Right atrium auricular region (tissue), 2 donors: ENCODE results near the gene ZNF778. TPM values are rescaled to one million over a fixed set of nuclear protein-coding genes. Genes with fewer than 3 reads are reported as not detected.
"Not testable (repeated sequence)": the region's sequence is repeated elsewhere in the genome, so short reads cannot be mapped to it uniquely, and the experiment has no call there.

Experiments used
- DNase-seq: peaks from one replicate; pipeline ENCODE4 v3.0.0-alpha.2; 2019; ENCODE audit warnings: low spot score
- H3K27ac ChIP-seq, 2 donors: fragments of 200-600 bp; sonication (generic); 1 replicate in 1 of 2; 2 replicates in 1 of 2; pipeline ENCODE4 v1.5.1; 2016 to 2019
- H3K27me3 ChIP-seq, 2 donors: fragments of 200-600 bp; sonication (generic); one replicate each; pipeline versions ENCODE4 v1.5.1 to v1.6.0; 2017 to 2019
- H3K36me3 ChIP-seq: fragments of 200-600 bp; sonication (generic); one replicate; pipeline ENCODE4 v1.5.1; 2016
- H3K4me1 ChIP-seq, 2 donors: fragments of 200-600 bp; sonication (generic); one replicate each; pipeline versions ENCODE4 v1.5.1 to v1.6.0; 2017 to 2019
- H3K4me3 ChIP-seq, 2 donors: fragments of 200-600 bp; sonication (generic); 1 replicate in 1 of 2; 2 replicates in 1 of 2; pipeline ENCODE4 v1.5.1; 2017 to 2019; ENCODE audit warnings: mild to moderate bottlenecking in 1 of 2, moderate library complexity in 1 of 2
- H3K9me3 ChIP-seq, 2 donors: fragments of 200-600 bp; sonication (generic); one replicate each; pipeline ENCODE4 v1.5.1; 2019
- total RNA-seq, 2 donors: library from RNA; depleted of rRNA; stranded (reverse); fragments of >200 nt; gene quantifications; one replicate each; pipeline ENCODE4 v1.1.0, GENCODE V29; 2016
- TF ChIP-seq, protein P1 (sequence below), 2 donors: fragments of 200-600 bp; sonication (generic); IDR thresholded peaks; one replicate each; pipeline ENCODE4 v1.5.1; 2019; ENCODE audit warnings: antibody characterized with exemption in 2 of 2

The ZNF778 gene
- total RNA-seq, 2 donors from 2014 or later = 5.7 to 8.0 TPM

DNA sequence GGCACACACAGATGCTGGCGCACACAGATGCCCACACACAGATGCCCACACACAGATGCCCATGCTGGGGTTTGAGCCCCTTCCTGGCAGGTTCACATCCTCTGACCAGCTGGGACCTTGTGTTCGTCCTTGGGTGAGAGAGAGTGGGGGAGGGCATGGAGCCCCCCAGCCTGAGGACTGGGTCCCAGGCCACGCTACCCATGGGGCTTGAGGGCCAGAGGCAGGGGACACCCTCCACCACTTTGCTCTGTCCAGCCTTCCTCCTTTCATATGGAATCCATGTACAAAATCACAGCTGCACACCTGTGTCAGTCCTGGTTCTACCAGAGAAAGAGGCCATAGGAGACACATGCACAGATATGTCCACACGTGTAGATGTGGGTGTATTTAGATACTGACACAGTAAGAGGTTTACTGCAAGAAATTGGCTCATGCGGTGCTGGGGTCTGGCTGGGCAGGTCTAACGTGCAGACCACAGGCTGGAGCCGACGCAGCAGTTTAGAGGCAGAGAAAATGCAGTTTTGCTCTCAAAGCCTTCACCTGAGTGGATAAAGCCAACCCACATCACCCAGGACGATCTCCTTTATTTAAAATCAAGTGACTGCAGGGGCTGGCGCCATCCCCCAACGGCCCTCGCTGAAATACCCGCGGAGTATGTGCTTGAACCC, 28.0 kb upstream of the ZNF778 start:
- DNase-seq = no peak
- no peaks in the 10 kb centered on the region for H3K27me3 ChIP-seq
- H3K4me3 ChIP-seq = no peak overlapping the region
- H3K36me3 ChIP-seq = no peaks in the 10 kb centered on the region
- no peak overlapping the region for H3K27ac ChIP-seq
- H3K9me3 ChIP-seq = no peaks in the 10 kb centered on the region
- TF ChIP-seq, protein P1, sequence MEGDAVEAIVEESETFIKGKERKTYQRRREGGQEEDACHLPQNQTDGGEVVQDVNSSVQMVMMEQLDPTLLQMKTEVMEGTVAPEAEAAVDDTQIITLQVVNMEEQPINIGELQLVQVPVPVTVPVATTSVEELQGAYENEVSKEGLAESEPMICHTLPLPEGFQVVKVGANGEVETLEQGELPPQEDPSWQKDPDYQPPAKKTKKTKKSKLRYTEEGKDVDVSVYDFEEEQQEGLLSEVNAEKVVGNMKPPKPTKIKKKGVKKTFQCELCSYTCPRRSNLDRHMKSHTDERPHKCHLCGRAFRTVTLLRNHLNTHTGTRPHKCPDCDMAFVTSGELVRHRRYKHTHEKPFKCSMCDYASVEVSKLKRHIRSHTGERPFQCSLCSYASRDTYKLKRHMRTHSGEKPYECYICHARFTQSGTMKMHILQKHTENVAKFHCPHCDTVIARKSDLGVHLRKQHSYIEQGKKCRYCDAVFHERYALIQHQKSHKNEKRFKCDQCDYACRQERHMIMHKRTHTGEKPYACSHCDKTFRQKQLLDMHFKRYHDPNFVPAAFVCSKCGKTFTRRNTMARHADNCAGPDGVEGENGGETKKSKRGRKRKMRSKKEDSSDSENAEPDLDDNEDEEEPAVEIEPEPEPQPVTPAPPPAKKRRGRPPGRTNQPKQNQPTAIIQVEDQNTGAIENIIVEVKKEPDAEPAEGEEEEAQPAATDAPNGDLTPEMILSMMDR (IDR thresholded peaks at IDR 0.05) = no peak
- H3K4me1 ChIP-seq = peaks cover 0 to 19% of the 10 kb centered on the region in 2 donors

DNA sequence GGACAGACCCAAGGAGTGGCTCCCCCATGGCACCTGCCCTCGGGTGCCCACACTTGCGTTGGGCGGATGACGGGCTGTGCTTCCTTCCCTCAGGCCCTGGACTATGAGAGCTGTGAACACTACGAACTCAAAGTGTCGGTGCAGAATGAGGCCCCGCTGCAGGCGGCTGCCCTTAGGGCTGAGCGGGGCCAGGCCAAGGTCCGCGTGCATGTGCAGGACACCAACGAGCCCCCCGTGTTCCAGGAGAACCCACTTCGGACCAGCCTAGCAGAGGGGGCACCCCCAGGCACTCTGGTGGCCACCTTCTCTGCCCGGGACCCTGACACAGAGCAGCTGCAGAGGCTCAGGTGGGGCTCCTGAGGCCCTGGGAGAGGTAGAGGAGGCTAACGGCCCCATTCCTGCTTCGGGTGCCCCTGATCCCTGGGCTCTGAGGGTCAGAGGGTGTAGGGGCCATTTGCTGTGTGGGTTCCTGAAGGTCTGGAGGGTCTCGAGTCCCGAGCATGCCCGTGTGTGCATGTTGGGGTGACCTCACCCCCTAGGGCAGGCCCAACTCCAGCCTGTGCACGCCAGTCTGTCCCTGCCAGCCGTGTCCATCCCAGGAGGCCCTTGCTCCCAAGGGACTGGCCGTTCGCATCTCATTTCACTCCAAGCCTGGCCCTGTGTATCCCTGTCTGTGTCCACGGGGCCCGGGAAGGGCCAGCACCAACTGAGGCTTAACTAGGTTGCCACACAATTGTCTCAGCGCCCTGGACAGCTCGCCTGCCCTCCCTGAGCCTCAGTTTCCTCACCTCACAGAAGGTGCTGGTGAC, 27.1 kb upstream of the ZNF778 start:
- DNase-seq = no peak
- H3K4me1 ChIP-seq = peaks cover 0 to 19% of the 10 kb centered on the region in 2 donors
- no peak overlapping the region for H3K4me3 ChIP-seq
- H3K9me3 ChIP-seq = no peaks in the 10 kb centered on the region
- H3K27me3 ChIP-seq = no peaks in the 10 kb centered on the region
- TF ChIP-seq, protein P1 (IDR thresholded peaks at IDR 0.05) = no peak
- no peaks in the 10 kb centered on the region for H3K36me3 ChIP-seq
- no peak overlapping the region for H3K27ac ChIP-seq

DNA sequence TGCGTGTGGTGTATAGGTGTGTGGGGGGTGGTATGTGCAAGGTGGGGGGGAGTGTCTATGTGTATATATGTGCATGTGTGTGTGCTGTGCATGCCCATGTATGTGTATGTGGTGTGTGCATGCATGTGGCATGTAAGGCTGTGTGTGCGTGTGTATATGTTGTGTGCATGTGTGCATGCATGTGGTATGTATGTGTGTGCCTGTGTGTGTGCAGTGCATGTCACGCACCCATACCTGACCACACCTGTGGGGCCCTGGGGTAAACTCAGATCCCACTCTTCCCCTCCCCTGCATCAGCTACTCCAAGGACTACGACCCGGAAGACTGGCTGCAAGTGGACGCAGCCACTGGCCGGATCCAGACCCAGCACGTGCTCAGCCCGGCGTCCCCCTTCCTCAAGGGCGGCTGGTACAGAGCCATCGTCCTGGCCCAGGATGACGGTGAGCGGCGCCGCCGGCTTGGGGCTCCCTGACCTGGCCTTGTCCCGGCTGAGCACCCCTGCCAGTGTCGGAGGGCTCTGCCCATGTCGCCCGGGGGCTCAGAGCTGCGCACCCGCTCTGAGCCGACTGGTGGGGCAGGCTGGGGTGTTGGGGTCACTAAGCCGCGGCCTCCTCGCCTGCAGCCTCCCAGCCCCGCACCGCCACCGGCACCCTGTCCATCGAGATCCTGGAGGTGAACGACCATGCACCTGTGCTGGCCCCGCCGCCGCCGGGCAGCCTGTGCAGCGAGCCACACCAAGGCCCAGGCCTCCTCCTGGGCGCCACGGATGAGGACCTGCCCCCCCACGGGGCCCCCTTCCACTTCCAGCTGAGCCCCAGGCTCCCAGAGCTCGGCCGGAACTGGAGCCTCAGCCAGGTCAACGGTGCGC, 26.2 kb upstream of the ZNF778 start:
- DNase-seq = no peak
- Histone ChIP-seq H3K4me3 (peak overlapping the region in 1 of 2 donors; percentile 55), H3K9me3 (no peaks in the 10 kb centered on the region), H3K27me3 (no peaks in the 10 kb centered on the region), H3K27ac (no peak overlapping the region), H3K4me1 (peaks cover 0 to 19% of the 10 kb centered on the region in 2 donors), H3K36me3 (no peaks in the 10 kb centered on the region)
- TF ChIP-seq, protein P1 (IDR thresholded peaks at IDR 0.05) = no peak

DNA sequence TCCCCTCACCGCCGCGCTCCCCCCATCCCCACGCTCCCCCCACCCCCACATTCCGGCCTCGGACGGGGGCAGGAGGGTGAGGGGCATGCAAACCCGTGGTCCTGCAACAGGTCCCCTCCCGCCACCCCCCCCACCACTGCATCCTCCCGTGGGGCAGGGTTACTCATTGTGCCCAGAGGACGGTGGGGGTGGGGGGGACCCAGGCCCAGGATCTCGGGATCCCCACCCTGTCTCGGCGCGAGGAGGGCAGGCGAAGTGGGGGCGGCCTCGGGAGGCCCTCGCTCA, 25.7 kb upstream of the ZNF778 start:
- DNase-seq = no peak
- Histone ChIP-seq H3K9me3 (no peaks in the 10 kb centered on the region), H3K36me3 (no peaks in the 10 kb centered on the region), H3K27ac (no peak overlapping the region), H3K4me3 (peak overlapping the region; percentile 40 to 55), H3K27me3 (no peaks in the 10 kb centered on the region), H3K4me1 (peaks cover 0 to 19% of the 10 kb centered on the region in 2 donors)
- TF ChIP-seq, protein P1 (IDR thresholded peaks at IDR 0.05) = no peak

DNA sequence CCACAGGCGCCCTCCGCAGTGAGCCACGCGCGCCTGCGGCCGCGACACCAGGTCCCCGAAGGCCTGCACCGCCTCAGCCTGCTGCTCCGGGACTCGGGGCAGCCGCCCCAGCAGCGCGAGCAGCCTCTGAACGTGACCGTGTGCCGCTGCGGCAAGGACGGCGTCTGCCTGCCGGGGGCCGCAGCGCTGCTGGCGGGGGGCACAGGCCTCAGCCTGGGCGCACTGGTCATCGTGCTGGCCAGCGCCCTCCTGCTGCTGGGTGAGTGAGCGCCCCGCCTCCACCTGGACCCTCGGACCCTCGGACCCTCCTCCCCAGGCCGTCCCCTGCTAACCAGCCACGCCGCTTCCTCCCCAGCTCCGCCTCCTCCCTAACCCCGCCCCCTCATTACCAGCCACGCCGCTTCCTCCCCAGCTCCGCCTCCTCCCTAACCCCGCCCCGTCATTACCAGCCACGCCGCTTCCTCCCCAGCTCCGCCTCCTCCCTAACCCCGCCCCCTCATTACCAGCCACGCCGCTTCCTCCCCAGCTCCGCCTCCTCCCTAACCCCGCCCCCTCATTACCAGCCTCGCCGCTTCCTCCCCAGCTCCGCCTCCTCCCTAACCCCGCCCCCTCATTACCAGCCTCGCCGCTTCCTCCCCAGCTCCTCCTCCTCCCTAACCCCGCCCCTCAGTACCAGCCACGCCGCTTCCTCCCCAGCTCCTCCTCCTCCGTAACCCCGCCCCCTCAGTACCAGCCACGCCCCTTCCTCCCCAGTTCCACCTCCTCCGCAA, 25.1 kb upstream of the ZNF778 start:
- Histone ChIP-seq H3K4me3 (peak overlapping the region; percentile 40 to 55), H3K4me1 (peaks cover 0 to 19% of the 10 kb centered on the region in 2 donors)
- H3K36me3 ChIP-seq, H3K27ac ChIP-seq, H3K9me3 ChIP-seq, H3K27me3 ChIP-seq: not testable (repeated sequence)
- peak; percentile 73 for DNase-seq
